GM12878 (cell line): ENCODE data around the gene EZH2. TPM values are rescaled to one million over a fixed set of nuclear protein-coding genes. Genes with fewer than 3 reads are reported as not detected.

ENCODE experiments used
- ATF7 ChIP-seq: fragments of 450-650 bp; IDR thresholded peaks from 2 replicates; pipeline ENCODE4 v1.6.1; 2016; ENCODE audit warnings: low read depth, mild to moderate bottlenecking
- IKZF1 ChIP-seq: fragments of 450-650 bp; conservative IDR thresholded peaks from 2 replicates; pipeline ENCODE4 v1.6.1; 2017; ENCODE audit warnings: antibody characterized with exemption, mild to moderate bottlenecking
- IKZF2 ChIP-seq, 2 experiments: fragments of 450-650 bp; IDR thresholded peaks; 2 replicates each; pipeline ENCODE4 v1.6.1; 2017; ENCODE audit warnings: mild to moderate bottlenecking in 2 of 2, moderate library complexity in 2 of 2
- NR2C1 ChIP-seq: fragments of 450-650 bp; IDR thresholded peaks from 2 replicates; pipeline ENCODE4 v1.6.1; 2017; ENCODE audit warnings: antibody characterized with exemption, mild to moderate bottlenecking, moderate library complexity
- TAF1 ChIP-seq: IDR thresholded peaks from 2 replicates; pipeline ENCODE4 v1.6.1; 2011; ENCODE audit warnings: mild to moderate bottlenecking, low read depth, low read length, borderline replicate concordance
- polyA plus RNA-seq, 11 experiments: library from polyadenylated mRNA; depleted of rRNA in 4 of 11; unstranded in 6 of 11; stranded (reverse) in 5 of 11; fragments of >200 nt; fragmentation: Nextera tagmentation in 4 of 11; fragmentation: Illumina TruSeq in 1 of 11; extraction: Ambion mirVana in 4 of 11; extraction: Trizol in 1 of 11; gene quantifications; 1 replicate in 1 of 11; 2 replicates in 10 of 11; pipeline versions ENCODE4 v1.2.1 to v1.2.3, GENCODE V29; 2011 to 2016; ENCODE audit warnings: inconsistent platforms in 2 of 11, missing spikeins in 2 of 11, low read depth in 1 of 11
- total RNA-seq, 4 experiments: library from RNA; depleted of rRNA in 3 of 4; stranded (reverse); fragments of >200 nt in 3 of 4; fragmentation: Illumina TruSeq in 1 of 4; extraction: Trizol in 1 of 4; gene quantifications; 2 replicates each; pipeline versions ENCODE4 v1.2.1 to v1.2.3, GENCODE V29; 2013 to 2021
- TF ChIP-seq, protein P1 (sequence below): fragments of 450-650 bp; IDR thresholded peaks from 2 replicates; pipeline ENCODE4 v1.6.1; 2017; ENCODE audit warnings: mild to moderate bottlenecking, moderate library complexity
- TF ChIP-seq, protein P2 (sequence below): fragments of 150-350 bp; IDR thresholded peaks from 2 replicates; pipeline ENCODE4 v1.6.1; 2016; ENCODE audit warnings: low read depth, low read length

The EZH2 gene
- total and polyA plus RNA-seq, 10 of the 15 experiments (the other 5 are each of a cell fraction or from before 2014, with no cell fraction given) = 19.4 to 69.6 (median 40.8) TPM

DNA sequence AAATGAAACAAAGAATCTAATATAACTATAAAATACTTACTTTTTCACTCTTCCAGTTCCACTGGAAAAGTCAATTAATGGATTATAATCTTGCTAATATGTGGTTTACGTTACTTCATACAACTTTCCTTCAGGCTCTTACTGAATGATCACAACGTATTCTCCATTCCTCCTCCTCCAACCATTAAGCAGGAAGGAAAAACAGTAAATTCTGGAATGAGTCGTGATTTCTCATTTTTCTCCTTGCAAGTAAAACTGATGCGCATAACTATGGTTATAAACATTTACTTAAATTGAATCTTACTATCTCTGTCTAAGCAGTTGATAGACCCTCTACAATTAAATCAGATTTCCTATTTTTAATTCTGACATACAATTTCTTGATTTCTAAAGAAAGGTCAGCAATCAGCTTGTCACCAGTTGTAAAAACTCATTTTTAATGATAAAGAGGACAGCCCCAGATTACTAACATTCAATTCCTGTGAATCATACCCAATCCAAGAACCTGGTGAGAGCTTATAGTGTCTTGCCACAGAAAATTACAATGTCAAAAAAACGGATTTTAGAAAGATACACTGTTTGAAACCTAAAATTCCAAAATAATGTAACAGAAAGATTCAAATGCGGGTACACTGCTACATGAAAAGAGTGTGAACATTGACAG is 64.3 kb downstream of the EZH2 start (continued):
- TF ChIP-seq, protein P1, sequence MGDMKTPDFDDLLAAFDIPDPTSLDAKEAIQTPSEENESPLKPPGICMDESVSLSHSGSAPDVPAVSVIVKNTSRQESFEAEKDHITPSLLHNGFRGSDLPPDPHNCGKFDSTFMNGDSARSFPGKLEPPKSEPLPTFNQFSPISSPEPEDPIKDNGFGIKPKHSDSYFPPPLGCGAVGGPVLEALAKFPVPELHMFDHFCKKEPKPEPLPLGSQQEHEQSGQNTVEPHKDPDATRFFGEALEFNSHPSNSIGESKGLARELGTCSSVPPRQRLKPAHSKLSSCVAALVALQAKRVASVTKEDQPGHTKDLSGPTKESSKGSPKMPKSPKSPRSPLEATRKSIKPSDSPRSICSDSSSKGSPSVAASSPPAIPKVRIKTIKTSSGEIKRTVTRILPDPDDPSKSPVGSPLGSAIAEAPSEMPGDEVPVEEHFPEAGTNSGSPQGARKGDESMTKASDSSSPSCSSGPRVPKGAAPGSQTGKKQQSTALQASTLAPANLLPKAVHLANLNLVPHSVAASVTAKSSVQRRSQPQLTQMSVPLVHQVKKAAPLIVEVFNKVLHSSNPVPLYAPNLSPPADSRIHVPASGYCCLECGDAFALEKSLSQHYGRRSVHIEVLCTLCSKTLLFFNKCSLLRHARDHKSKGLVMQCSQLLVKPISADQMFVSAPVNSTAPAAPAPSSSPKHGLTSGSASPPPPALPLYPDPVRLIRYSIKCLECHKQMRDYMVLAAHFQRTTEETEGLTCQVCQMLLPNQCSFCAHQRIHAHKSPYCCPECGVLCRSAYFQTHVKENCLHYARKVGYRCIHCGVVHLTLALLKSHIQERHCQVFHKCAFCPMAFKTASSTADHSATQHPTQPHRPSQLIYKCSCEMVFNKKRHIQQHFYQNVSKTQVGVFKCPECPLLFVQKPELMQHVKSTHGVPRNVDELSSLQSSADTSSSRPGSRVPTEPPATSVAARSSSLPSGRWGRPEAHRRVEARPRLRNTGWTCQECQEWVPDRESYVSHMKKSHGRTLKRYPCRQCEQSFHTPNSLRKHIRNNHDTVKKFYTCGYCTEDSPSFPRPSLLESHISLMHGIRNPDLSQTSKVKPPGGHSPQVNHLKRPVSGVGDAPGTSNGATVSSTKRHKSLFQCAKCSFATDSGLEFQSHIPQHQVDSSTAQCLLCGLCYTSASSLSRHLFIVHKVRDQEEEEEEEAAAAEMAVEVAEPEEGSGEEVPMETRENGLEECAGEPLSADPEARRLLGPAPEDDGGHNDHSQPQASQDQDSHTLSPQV = no peak
- TF ChIP-seq IKZF2 (IDR thresholded peaks at IDR 0.05) (no peak), TAF1 (no peak), NR2C1 (no peak), IKZF1 (no peak), ATF7 (no peak)
- TF ChIP-seq, protein P2, sequence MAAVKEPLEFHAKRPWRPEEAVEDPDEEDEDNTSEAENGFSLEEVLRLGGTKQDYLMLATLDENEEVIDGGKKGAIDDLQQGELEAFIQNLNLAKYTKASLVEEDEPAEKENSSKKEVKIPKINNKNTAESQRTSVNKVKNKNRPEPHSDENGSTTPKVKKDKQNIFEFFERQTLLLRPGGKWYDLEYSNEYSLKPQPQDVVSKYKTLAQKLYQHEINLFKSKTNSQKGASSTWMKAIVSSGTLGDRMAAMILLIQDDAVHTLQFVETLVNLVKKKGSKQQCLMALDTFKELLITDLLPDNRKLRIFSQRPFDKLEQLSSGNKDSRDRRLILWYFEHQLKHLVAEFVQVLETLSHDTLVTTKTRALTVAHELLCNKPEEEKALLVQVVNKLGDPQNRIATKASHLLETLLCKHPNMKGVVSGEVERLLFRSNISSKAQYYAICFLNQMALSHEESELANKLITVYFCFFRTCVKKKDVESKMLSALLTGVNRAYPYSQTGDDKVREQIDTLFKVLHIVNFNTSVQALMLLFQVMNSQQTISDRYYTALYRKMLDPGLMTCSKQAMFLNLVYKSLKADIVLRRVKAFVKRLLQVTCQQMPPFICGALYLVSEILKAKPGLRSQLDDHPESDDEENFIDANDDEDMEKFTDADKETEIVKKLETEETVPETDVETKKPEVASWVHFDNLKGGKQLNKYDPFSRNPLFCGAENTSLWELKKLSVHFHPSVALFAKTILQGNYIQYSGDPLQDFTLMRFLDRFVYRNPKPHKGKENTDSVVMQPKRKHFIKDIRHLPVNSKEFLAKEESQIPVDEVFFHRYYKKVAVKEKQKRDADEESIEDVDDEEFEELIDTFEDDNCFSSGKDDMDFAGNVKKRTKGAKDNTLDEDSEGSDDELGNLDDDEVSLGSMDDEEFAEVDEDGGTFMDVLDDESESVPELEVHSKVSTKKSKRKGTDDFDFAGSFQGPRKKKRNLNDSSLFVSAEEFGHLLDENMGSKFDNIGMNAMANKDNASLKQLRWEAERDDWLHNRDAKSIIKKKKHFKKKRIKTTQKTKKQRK = no peak
